ENCODE results near the gene CDC42EP5.

The CDC42EP5 gene

DNA sequence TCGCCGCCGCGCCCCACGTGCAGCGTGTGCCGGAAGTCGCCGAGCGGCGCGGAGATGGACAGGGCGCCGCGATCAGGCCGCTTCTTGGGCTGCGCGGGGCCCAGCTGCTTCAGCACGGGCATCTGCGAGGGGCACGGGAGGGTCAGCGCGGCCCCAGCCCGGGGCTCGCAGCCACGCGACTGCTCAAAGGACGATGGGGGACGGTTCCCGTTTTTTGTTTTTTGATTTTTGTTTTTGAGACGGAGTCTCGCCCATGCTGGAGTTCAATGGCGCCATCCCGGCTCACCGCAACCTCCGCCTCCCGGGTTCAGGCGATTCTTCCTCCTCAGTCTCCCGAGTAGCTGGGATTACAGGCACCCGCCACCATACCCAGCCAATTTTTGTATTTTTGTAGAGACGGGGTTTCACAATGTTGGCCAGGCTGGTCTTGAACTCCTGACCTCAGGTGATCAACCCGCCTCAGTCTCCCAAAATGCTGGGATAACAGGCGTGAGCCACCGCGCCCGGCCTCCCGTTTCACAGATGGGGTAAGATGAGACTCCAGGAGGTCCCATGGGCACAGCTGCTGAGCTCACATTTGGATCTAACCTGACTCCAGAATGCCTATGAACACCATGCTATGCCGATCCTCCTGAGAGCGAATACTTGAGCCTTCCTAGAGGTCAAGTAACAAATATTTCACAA, 7.5 kb downstream of the CDC42EP5 start:
- H3K27ac ChIP-seq = peak overlapping the region; percentile 96

DNA sequence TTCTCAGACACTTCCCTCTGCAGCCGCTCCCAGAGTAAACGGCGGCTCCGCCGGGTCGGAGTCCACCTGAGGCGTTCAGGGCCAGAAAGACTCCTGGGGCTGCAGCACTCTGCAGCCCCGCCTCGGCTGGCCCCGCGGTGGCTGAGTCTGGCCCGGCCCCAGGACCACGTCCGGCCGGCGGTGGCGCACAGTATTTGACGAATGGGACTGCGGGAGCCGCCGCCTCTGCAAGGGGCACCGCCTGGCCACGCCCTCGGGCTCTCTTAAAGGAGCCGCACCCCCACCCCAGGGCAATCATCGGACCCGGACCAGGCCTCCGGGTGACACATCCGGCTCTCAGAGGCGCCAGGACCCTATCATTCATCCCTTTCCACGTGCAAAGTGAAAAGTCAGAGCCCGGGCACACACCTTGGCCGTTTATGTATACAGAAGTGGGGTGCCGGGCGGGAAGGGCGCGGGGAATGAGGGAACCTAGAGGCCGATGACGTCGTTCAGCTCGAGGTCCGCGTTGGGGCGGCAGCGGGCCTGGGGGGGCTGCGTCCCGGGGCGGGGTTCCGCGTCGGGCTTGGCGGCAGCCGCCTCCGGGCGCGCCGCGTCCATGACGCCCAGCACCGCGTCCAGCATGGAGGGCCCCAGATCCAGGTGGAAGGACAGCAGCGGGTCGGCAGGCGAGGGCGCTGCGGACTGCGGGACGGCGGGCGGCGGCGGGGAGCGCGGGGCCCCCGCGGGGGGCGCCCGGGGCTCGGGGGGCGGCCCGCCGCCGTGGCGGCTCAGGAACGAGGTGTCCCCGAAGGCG, 8.3 kb downstream of the CDC42EP5 start:
- H3K27ac ChIP-seq = peak overlapping the region; percentile 96
- TF ChIP-seq, protein P1, sequence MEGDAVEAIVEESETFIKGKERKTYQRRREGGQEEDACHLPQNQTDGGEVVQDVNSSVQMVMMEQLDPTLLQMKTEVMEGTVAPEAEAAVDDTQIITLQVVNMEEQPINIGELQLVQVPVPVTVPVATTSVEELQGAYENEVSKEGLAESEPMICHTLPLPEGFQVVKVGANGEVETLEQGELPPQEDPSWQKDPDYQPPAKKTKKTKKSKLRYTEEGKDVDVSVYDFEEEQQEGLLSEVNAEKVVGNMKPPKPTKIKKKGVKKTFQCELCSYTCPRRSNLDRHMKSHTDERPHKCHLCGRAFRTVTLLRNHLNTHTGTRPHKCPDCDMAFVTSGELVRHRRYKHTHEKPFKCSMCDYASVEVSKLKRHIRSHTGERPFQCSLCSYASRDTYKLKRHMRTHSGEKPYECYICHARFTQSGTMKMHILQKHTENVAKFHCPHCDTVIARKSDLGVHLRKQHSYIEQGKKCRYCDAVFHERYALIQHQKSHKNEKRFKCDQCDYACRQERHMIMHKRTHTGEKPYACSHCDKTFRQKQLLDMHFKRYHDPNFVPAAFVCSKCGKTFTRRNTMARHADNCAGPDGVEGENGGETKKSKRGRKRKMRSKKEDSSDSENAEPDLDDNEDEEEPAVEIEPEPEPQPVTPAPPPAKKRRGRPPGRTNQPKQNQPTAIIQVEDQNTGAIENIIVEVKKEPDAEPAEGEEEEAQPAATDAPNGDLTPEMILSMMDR (conservative IDR thresholded peaks at IDR 0.05) = no peak; the same call in 1 of the 2 replicates

More for the DNA sequence above, 7.5 kb downstream of the CDC42EP5 start:
- TF ChIP-seq, protein P1 (conservative IDR thresholded peaks at IDR 0.05) = no peak

DNA sequence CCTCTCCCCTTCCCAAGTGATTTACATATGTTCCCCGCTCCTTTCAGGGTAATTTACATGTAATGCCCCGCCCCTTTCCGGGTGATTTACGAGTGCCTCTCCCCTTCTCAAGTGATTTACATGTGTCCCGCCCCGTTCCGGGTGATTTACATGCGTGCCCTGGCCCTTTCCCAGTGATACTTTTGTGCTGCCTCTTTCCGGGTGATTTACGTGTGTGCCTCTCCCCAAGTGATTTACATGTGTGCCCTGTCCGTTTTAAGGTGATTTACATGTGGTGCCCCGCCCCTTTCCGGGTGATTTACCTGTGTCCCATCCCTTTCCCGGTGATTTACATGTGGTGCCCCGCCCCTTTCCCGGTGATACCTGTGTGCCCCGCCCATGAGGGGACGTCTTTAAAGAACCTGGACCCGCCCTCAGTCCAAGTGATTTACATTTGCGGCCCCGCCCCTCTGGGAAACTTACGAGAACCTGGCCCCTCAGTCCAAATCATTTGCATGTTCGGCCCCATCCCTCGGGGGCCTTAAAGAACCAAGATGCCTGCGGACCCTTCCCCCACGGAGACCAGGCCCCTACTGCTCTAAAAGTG, 9.0 kb downstream of the CDC42EP5 start:
- peak overlapping the region; percentile 96 for H3K27ac ChIP-seq
- TF ChIP-seq, protein P1 (conservative IDR thresholded peaks at IDR 0.05) = no peak

DNA sequence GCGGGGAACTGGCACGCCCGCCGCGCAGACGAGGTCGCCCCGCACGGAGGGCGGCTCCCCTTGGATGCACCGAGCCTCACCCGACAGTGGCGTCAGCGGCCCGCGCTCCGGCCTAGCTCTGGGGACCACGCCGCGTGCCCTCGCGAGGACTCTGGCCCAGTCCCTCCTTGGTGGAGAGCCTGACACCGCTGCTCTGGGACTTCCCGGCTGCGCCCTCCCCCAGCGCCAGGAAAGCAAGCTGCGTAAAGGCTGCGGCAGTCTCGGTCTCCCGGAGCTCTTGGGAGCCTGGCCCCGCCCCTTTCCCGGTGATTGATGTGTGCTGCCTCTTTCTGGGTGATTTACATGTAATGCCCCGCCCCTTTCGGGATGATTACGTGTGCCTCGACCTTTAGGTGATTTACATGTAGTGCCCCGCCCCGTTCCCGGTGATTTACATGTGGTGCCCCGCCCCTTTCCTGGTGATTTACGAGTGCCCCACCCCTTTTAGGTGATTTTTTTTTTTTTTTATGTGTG, 9.5 kb downstream of the CDC42EP5 start, which contains the start of gene LENG9:
Gene LENG9, minus strand, starts transcription at position 248 of the 513 bp plus-strand sequence. CDS start 252 bp downstream, outside the sequence.
- H3K27ac ChIP-seq = peak within 1 kb of the TSS; percentile 96
- TF ChIP-seq, protein P1 (conservative IDR thresholded peaks at IDR 0.05) = no peak

DNA sequence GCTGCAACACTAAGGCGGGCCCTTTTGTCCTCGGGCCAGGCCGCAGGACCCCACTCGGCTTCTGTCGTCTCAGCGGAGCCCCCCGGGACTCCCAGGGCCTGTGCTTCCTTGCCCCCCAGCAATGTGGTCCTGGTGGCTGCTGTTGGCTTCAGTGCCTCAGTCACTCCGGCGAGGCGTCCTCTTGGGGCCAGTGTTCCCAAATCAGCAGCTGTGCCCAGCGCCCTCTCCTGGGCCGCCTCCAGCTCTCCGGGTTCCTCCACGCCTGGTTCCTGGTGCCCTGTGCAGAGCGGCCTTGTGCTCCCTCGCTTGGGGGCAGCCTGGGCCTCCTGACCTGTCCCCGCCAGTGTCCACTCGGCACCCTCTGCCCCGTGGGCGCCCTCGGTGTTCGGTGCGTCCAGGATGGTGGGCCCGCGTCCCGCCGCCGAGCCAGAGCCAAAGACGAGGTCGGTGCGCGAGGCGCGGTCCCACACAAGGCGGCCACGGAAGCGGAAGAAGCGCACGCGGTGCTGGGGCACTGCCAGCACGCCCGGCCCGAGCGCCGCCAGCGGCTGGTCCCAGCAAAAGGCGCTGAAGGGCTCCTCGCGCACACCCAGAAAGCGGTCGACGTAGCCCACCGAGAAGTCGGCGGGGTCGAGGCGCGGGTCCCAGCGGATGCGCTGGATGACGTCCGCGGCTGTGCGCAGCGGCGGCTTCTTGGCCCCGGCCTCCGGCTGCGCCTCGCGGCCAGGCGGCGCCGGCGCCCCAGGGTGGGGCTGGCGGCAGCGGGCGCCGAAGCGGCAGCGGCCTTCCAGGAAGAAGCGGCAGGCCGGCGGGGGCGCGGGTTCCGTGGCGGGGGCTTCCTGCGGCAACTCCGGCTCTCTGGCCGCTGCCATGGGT, 10.2 kb downstream of the CDC42EP5 start:
- TF ChIP-seq, protein P1 (conservative IDR thresholded peaks at IDR 0.05) = peak; percentile 50
- peak overlapping the region; percentile 96 for H3K27ac ChIP-seq

DNA sequence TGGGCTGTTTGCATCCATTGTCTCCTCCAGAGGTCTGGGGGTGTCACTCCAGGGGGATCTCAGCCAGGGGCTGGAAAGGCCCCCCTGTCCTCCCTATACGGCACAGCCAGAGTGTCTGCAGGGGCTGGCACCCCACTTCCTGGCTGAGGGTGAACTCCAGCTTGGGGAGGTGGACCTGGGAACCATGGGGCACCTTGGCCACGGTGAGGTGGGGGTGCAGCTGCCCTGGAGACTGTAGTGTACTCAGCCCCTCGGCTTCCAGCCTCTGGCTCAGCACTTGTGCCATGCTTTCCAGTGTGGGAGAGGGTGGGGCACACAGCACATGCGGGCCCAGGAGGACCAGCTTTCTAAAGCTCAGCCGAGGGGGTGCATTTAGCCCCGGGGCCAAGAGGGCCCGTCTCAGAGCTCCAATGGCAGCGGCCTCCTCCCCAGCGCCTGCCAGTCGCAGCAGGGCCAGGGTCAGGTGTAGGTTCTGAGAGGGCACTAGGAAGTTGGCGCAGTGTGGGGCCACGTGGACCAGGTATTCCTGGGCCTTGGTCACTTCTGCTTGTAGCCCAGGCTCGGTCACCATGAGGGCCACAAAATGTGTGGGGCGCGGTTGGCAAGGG, 10.9 kb downstream of the CDC42EP5 start:
- peak overlapping the region; percentile 96 for H3K27ac ChIP-seq
- TF ChIP-seq, protein P1 (conservative IDR thresholded peaks at IDR 0.05) = no peak
